Measurements from ENCODE around the gene NCBP3. TPM values are rescaled to one million over a fixed set of nuclear protein-coding genes. Genes with fewer than 3 reads are reported as not detected.
A peak's percentile ranks its signal among the peaks of the same experiment; 100 is the strongest.

NCBP3 gene
- total and polyA plus RNA-seq, 4 donors = 4.6 to 17.1 (median 8.3) TPM

GRCh38 chr17:3894911-3895343, 48.9 kb upstream of the NCBP3 start:
- DNase-seq (ENCODE audit: low spot score) = no peak
- 66% methylated on average over 2 of the region's 2 CpGs for WGBS
- TF ChIP-seq SP1 (IDR thresholded peaks at IDR 0.05) (peak; percentile 35), TAF1 (conservative IDR thresholded peaks at IDR 0.05) (no peak), NR2F2 (IDR thresholded peaks at IDR 0.05) (peak; percentile 84), JUND (IDR thresholded peaks at IDR 0.05) (no peak), GABPA (IDR thresholded peaks at IDR 0.05 in 1 of 2, conservative IDR thresholded peaks at IDR 0.05 in 1 of 2) (no peak), REST (IDR thresholded peaks at IDR 0.05) (no peak), RAD21 (IDR thresholded peaks at IDR 0.05) (no peak)
- no peak overlapping the region for H3K9ac ChIP-seq (ENCODE audit: low read depth in 1 of 2, low read length in 2 of 2)
- no peaks in the 10 kb centered on the region for H3K27me3 ChIP-seq (ENCODE audit: control insufficient read depth in 4 of 4, insufficient read depth in 4 of 4, low read length in 3 of 4)
- H3K9me3 ChIP-seq (ENCODE audit: control insufficient read depth in 4 of 4, low read length in 3 of 4) = no peaks in the 10 kb centered on the region
- no peak overlapping the region for H3K4me3 ChIP-seq (ENCODE audit: low read depth in 1 of 3, low read length in 3 of 3)
- no peaks in the 10 kb centered on the region for H3K36me3 ChIP-seq (ENCODE audit: control insufficient read depth in 4 of 4, insufficient read depth in 3 of 4, low read depth in 1 of 4, low read length in 3 of 4)
- no peak overlapping the region for H3K27ac ChIP-seq (ENCODE audit: low read depth in 1 of 2, low read length in 2 of 2)
- peaks cover 2 to 19% (median 8%) of the 10 kb centered on the region in 4 donors for H3K4me1 ChIP-seq (ENCODE audit: control insufficient read depth in 4 of 4, insufficient read depth in 4 of 4, low read length in 3 of 4)

GRCh38 chr17:3894188-3894587, 48.1 kb upstream of the NCBP3 start:
- WGBS = 79% methylated on average over 5 of the region's 5 CpGs
- H3K9ac ChIP-seq (ENCODE audit: low read depth in 1 of 2, low read length in 2 of 2) = no peak overlapping the region

GRCh38 chr17:3893720-3894116, 47.7 kb upstream of the NCBP3 start:
- Histone ChIP-seq H3K27me3 (ENCODE audit: control insufficient read depth in 4 of 4, insufficient read depth in 4 of 4, low read length in 3 of 4) (no peaks in the 10 kb centered on the region), H3K36me3 (ENCODE audit: control insufficient read depth in 4 of 4, insufficient read depth in 3 of 4, low read depth in 1 of 4, low read length in 3 of 4) (no peaks in the 10 kb centered on the region), H3K4me1 (ENCODE audit: control insufficient read depth in 4 of 4, insufficient read depth in 4 of 4, low read length in 3 of 4) (peaks cover 2 to 19% (median 8%) of the 10 kb centered on the region in 4 donors), H3K9me3 (ENCODE audit: control insufficient read depth in 4 of 4, low read length in 3 of 4) (no peaks in the 10 kb centered on the region), H3K27ac (ENCODE audit: low read depth in 1 of 2, low read length in 2 of 2) (peak overlapping the region in 1 of 2 donors; percentile 6), H3K9ac (ENCODE audit: low read depth in 1 of 2, low read length in 2 of 2) (no peak overlapping the region), H3K4me3 (ENCODE audit: low read depth in 1 of 3, low read length in 3 of 3) (no peak overlapping the region)
- 83% methylated on average over 7 of the region's 7 CpGs for WGBS
- DNase-seq (ENCODE audit: low spot score) = no peak
- no peak for TF ChIP-seq RXRA (IDR thresholded peaks at IDR 0.05)
- TF ChIP-seq GABPA (IDR thresholded peaks at IDR 0.05 in 1 of 2, conservative IDR thresholded peaks at IDR 0.05 in 1 of 2) = no peak
- TF ChIP-seq TAF1 (conservative IDR thresholded peaks at IDR 0.05) = no peak
- TF ChIP-seq SP1 (IDR thresholded peaks at IDR 0.05) = no peak
- no peak for TF ChIP-seq FOXA2 (IDR thresholded peaks at IDR 0.05)
- no peak for TF ChIP-seq NR2F2 (IDR thresholded peaks at IDR 0.05)
- TF ChIP-seq ATF3 (IDR thresholded peaks at IDR 0.05) = no peak
- no peak for TF ChIP-seq MAX (IDR thresholded peaks at IDR 0.05)
- no peak for TF ChIP-seq REST (IDR thresholded peaks at IDR 0.05)
- TF ChIP-seq FOXA1 (IDR thresholded peaks at IDR 0.05) = no peak
- TF ChIP-seq EGR1 (IDR thresholded peaks at IDR 0.05; ENCODE audit: low read depth in 2 of 2) = no peak

More at GRCh38 chr17:3894188-3894587, 48.1 kb upstream of the NCBP3 start:
- TF ChIP-seq NR2F2 (IDR thresholded peaks at IDR 0.05) (no peak), ZBTB33 (IDR thresholded peaks at IDR 0.05) (no peak), FOXA1 (IDR thresholded peaks at IDR 0.05) (no peak), FOXA2 (IDR thresholded peaks at IDR 0.05) (no peak)
- Histone ChIP-seq H3K9me3 (ENCODE audit: control insufficient read depth in 4 of 4, low read length in 3 of 4) (no peaks in the 10 kb centered on the region), H3K36me3 (ENCODE audit: control insufficient read depth in 4 of 4, insufficient read depth in 3 of 4, low read depth in 1 of 4, low read length in 3 of 4) (no peaks in the 10 kb centered on the region), H3K27ac (ENCODE audit: low read depth in 1 of 2, low read length in 2 of 2) (no peak overlapping the region), H3K27me3 (ENCODE audit: control insufficient read depth in 4 of 4, insufficient read depth in 4 of 4, low read length in 3 of 4) (no peaks in the 10 kb centered on the region), H3K4me3 (ENCODE audit: low read depth in 1 of 3, low read length in 3 of 3) (no peak overlapping the region), H3K4me1 (ENCODE audit: control insufficient read depth in 4 of 4, insufficient read depth in 4 of 4, low read length in 3 of 4) (peaks cover 2 to 19% (median 8%) of the 10 kb centered on the region in 4 donors)
- no peak for DNase-seq (ENCODE audit: low spot score)
